ENCODE measurements around the gene C1orf94.
"Not testable (repeated sequence)": the region's sequence is repeated elsewhere in the genome, so short reads cannot be mapped to it uniquely, and the experiment has no call there.

Gene C1orf94

GRCh38 chr1:34163792-34164731 is 12.6 kb upstream of the C1orf94 start:
- Histone ChIP-seq H3K4me3 (peak overlapping the region; percentile 14 to 39 (median 30)), H3K27ac (peak overlapping the region in 3 of 21 experiments; percentile 26 to 55 (median 52))

- Histone ChIP-seq H3K27ac (peak within 1 kb of the TSS in 4 of 21 experiments; percentile 14 to 55 (median 39)), H3K4me3 (peak within 1 kb of the TSS; percentile 14 to 39 (median 30))
Measured at GRCh38 chr1:34164771-34165391, 11.8 kb upstream of the C1orf94 start, which contains the start of gene CSMD2. Gene CSMD2 (minus strand): TSS chr1:34165230. CDS start chr1:34165097, 133 bp downstream.

- Histone ChIP-seq H3K27ac (no peak overlapping the region), H3K4me3 (peak overlapping the region in 6 of 7 experiments; percentile 28 to 39 (median 30))
Measured at GRCh38 chr1:34165422-34165921, 11.2 kb upstream of the C1orf94 start.

- Histone ChIP-seq H3K27ac (no peak overlapping the region), H3K4me3 (no peak overlapping the region)
Measured at GRCh38 chr1:34166191-34166624, 10.5 kb upstream of the C1orf94 start.

GRCh38 chr1:34166625-34167361 is 9.9 kb upstream of the C1orf94 start:
- Histone ChIP-seq H3K4me3 (peak overlapping the region in 1 of 7 experiments; percentile 8), H3K27ac (no peak overlapping the region)

GRCh38 chr1:34167389-34167788 is 9.3 kb upstream of the C1orf94 start:
- Histone ChIP-seq H3K27ac (no peak overlapping the region), H3K4me3 (no peak overlapping the region)

- no peak overlapping the region for H3K27ac ChIP-seq
- H3K4me3 ChIP-seq, result no peak overlapping the region
Measured at GRCh38 chr1:34175744-34176143, 963 bp upstream of the C1orf94 start.

- no peak overlapping the region for H3K27ac ChIP-seq
- H3K4me3 ChIP-seq, result no peak overlapping the region
Measured at GRCh38 chr1:34178072-34178471, 1.4 kb downstream of the C1orf94 start.

- not testable (repeated sequence) for H3K27ac ChIP-seq
Measured at GRCh38 chr1:34183381-34183780, 6.7 kb downstream of the C1orf94 start.

GRCh38 chr1:34186741-34187494 is 10.2 kb downstream of the C1orf94 start:
- Histone ChIP-seq H3K27ac (no peak overlapping the region), H3K4me3 (no peak overlapping the region)

More at GRCh38 chr1:34183381-34183780, 6.7 kb downstream of the C1orf94 start:
- not testable (repeated sequence) for H3K4me3 ChIP-seq

GRCh38 chr1:34188418-34188817 is 11.7 kb downstream of the C1orf94 start:
- no peak overlapping the region for H3K4me3 ChIP-seq
- no peak overlapping the region for H3K27ac ChIP-seq

GRCh38 chr1:34188985-34189384 is 12.3 kb downstream of the C1orf94 start:
- no peak overlapping the region for H3K4me3 ChIP-seq
- H3K27ac ChIP-seq, result no peak overlapping the region

- H3K4me3 ChIP-seq, result no peak overlapping the region
- no peak overlapping the region for H3K27ac ChIP-seq
Measured at GRCh38 chr1:34190692-34191091, 14.0 kb downstream of the C1orf94 start.

GRCh38 chr1:34192621-34193020 is 15.9 kb downstream of the C1orf94 start:
- Histone ChIP-seq H3K27ac (no peak overlapping the region), H3K4me3 (no peak overlapping the region)

- Histone ChIP-seq H3K27ac (no peak overlapping the region), H3K4me3 (no peak overlapping the region)
Measured at GRCh38 chr1:34199927-34200326, 23.2 kb downstream of the C1orf94 start.

GRCh38 chr1:34212673-34213072 is 36.0 kb downstream of the C1orf94 start:
- H3K27ac ChIP-seq, result no peak overlapping the region
- no peak overlapping the region for H3K4me3 ChIP-seq

GRCh38 chr1:34213956-34214355 is 37.2 kb downstream of the C1orf94 start:
- Histone ChIP-seq H3K4me3 (no peak overlapping the region), H3K27ac (no peak overlapping the region)

GRCh38 chr1:34231441-34231840 is 54.7 kb downstream of the C1orf94 start:
- Histone ChIP-seq H3K27ac (no peak overlapping the region), H3K4me3 (no peak overlapping the region)

GRCh38 chr1:34235594-34235993 is 58.9 kb downstream of the C1orf94 start:
- Histone ChIP-seq H3K27ac (no peak overlapping the region), H3K4me3 (no peak overlapping the region)

All from skin epidermis (tissue), 12 donors.